Bronchial epithelial cell (primary cell): ENCODE data around the gene RUFY2. TPM values are rescaled to one million over a fixed set of nuclear protein-coding genes. Genes with fewer than 3 reads are reported as not detected.

Source experiments
- DNase-seq: peaks from one replicate; pipeline ENCODE4 v3.0.0-alpha.2; 2010; ENCODE audit warnings: low read depth
- FAIRE-seq: peaks from 2 replicates; lab custom pipeline; 2011; peaks lifted over from hg19 to GRCh38; lab: Jason Lieb, UNC
- H3K27me3 ChIP-seq: 2 replicates; pipeline ENCODE4 v1.5.1; 2011; ENCODE audit warnings: low read length; ENCODE audit not compliant: control insufficient read depth, insufficient read depth
- H3K36me3 ChIP-seq: 2 replicates; pipeline ENCODE4 v1.5.1; 2011; ENCODE audit warnings: low read length; ENCODE audit not compliant: control insufficient read depth, insufficient read depth
- H3K4me3 ChIP-seq: 2 replicates; pipeline ENCODE4 v1.5.1; 2011; ENCODE audit warnings: mild to moderate bottlenecking, low read depth, low read length, control low read depth
- CTCF ChIP-seq: IDR thresholded peaks from 2 replicates; pipeline ENCODE4 v1.5.1; 2011; ENCODE audit warnings: mild to moderate bottlenecking, moderate library complexity, low read length, control low read depth, inconsistent platforms; ENCODE audit not compliant: insufficient read depth, severe bottlenecking
- total RNA-seq: library from RNA; depleted of rRNA; stranded (reverse); fragments of >200 nt; gene quantifications from 2 replicates; pipeline ENCODE4 v1.2.1, GENCODE V29; 2014

RUFY2 gene
- total RNA-seq, 1 donor from 2014 or later, result 18.7 TPM

GRCh38 chr10:68434657-68435056, 27.6 kb upstream of the RUFY2 start:
- DNase-seq, result peak; percentile 86
- no peak overlapping the region for H3K4me3 ChIP-seq
- H3K27me3 ChIP-seq, result no peaks in the 10 kb centered on the region
- TF ChIP-seq CTCF, result no peak
- no peak for FAIRE-seq
- no peaks in the 10 kb centered on the region for H3K36me3 ChIP-seq

- DNase-seq (no peak), FAIRE-seq (no peak)
- no peaks in the 10 kb centered on the region for H3K36me3 ChIP-seq
- H3K4me3 ChIP-seq, result no peak overlapping the region
- TF ChIP-seq CTCF, result no peak
- no peaks in the 10 kb centered on the region for H3K27me3 ChIP-seq
These were observed 21.5 kb upstream of the RUFY2 start for GRCh38 chr10:68428396-68429104.

DNA sequence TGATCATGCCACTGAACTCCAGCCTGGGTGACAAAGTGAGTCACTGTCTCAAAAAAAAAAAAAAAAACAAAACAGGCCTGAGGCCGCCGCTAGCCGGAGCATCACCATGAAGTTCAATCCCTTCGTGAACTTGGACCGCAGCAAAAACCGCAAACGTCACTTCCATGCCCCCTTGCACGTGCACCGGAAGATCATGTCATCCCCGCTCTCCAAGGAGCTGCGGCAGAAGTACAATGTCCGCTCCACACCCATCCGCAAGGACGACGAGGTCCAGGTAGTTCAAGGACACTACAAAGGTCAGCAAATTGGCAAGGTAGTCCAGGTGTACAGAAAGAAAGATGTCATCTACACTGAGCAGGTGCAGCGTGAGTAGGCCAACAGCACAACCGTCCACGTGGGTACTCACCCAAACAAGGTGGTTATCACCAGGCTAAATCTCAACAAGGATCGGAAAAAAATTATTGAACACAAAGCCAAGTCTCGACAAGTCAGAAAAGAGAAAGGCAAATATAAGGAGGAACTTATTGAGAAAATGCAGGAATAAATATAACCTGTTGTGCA, 17.5 kb upstream of the RUFY2 start:
- no peak for TF ChIP-seq CTCF
- FAIRE-seq, result no peak
- no peaks in the 10 kb centered on the region for H3K36me3 ChIP-seq

DNA sequence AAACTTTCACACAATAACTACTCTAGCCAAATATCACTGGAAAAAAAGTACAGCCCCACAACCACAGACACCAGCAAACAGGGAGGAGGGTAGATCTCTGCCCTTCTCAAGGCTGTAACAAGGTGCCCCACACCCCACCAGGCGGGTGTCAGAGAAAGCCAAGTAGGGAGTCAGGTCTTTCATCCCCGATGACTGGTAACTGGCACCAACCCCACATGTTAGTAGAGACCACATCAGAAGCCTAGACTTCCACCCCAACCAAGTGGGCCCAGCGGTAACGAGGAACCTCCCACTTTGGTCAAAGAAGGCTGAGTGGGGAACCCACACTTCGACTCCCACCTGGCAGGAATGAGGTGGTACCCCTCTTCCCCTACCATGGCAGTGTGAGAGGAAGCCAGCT, 16.4 kb upstream of the RUFY2 start:
- TF ChIP-seq CTCF, result no peak
- Histone ChIP-seq H3K36me3 (no peaks in the 10 kb centered on the region), H3K27me3 (no peaks in the 10 kb centered on the region), H3K4me3 (no peak overlapping the region)
- FAIRE-seq (no peak), DNase-seq (no peak)

More for the DNA sequence above, 17.5 kb upstream of the RUFY2 start:
- no peak for DNase-seq
- Histone ChIP-seq H3K27me3 (no peaks in the 10 kb centered on the region), H3K4me3 (no peak overlapping the region)

GRCh38 chr10:68419376-68419775, 12.3 kb upstream of the RUFY2 start:
- no peaks in the 10 kb centered on the region for H3K36me3 ChIP-seq
- no peak for FAIRE-seq
- no peak overlapping the region for H3K4me3 ChIP-seq
- no peak for DNase-seq
- no peak for TF ChIP-seq CTCF
- H3K27me3 ChIP-seq, result no peaks in the 10 kb centered on the region
